Endothelial cell (in vitro differentiated cells): ENCODE results near the gene ASB5. TPM values are rescaled to one million over a fixed set of nuclear protein-coding genes. Genes with fewer than 3 reads are reported as not detected.

Experiments used
- DNase-seq: peaks from one replicate; pipeline ENCODE4 v3.0.0; 2021; ENCODE audit warnings: low spot score
- H3K27ac Mint-ChIP-seq: one replicate; pipeline ENCODE4 v1.8.0; 2021; ENCODE audit warnings: mixed read lengths, inconsistent platforms; ENCODE audit not compliant: unreplicated experiment
- H3K27me3 Mint-ChIP-seq: one replicate; pipeline ENCODE4 v1.8.0; 2021; ENCODE audit warnings: mild to moderate bottlenecking, moderate library complexity, mixed read lengths, inconsistent platforms; ENCODE audit not compliant: unreplicated experiment
- H3K36me3 Mint-ChIP-seq: one replicate; pipeline ENCODE4 v1.8.0; 2021; ENCODE audit warnings: mild to moderate bottlenecking, low read depth, mixed read lengths, inconsistent platforms; ENCODE audit not compliant: unreplicated experiment
- H3K4me1 Mint-ChIP-seq: one replicate; pipeline ENCODE4 v1.8.0; 2021; ENCODE audit warnings: mild to moderate bottlenecking, mixed read lengths, inconsistent platforms; ENCODE audit not compliant: unreplicated experiment
- H3K4me3 Mint-ChIP-seq: one replicate; pipeline ENCODE4 v1.8.0; 2021; ENCODE audit warnings: mild to moderate bottlenecking, mixed read lengths, inconsistent platforms; ENCODE audit not compliant: unreplicated experiment
- H3K9me3 Mint-ChIP-seq: one replicate; pipeline ENCODE4 v1.8.0; 2021; ENCODE audit warnings: mixed read lengths, inconsistent platforms; ENCODE audit not compliant: unreplicated experiment
- total RNA-seq: library from RNA; stranded (reverse); fragmentation: NEBNext Ultra II Directional; extraction: Animal tissue kit (Norgen Biotek cat#: 25700); gene quantifications from one replicate; pipeline ENCODE4 v1.2.1, GENCODE V29; 2021; ENCODE audit not compliant: unreplicated experiment
- TF ChIP-seq, protein P1 (sequence below): fragments of 200-600 bp; sonication (generic); IDR thresholded peaks from one replicate; pipeline ENCODE4 v1.5.0; 2021; ENCODE audit warnings: antibody characterized with exemption; ENCODE audit not compliant: unreplicated experiment

The ASB5 gene
- total RNA-seq, 1 donor from 2014 or later: not detected

- Mint-ChIP-seq H3K27me3 (no peaks in the 10 kb centered on the region), H3K9me3 (no peaks in the 10 kb centered on the region), H3K4me3 (no peak overlapping the region), H3K4me1 (peaks cover 2% of the 10 kb centered on the region), H3K27ac (no peak overlapping the region), H3K36me3 (no peaks in the 10 kb centered on the region)
- TF ChIP-seq, protein P1, sequence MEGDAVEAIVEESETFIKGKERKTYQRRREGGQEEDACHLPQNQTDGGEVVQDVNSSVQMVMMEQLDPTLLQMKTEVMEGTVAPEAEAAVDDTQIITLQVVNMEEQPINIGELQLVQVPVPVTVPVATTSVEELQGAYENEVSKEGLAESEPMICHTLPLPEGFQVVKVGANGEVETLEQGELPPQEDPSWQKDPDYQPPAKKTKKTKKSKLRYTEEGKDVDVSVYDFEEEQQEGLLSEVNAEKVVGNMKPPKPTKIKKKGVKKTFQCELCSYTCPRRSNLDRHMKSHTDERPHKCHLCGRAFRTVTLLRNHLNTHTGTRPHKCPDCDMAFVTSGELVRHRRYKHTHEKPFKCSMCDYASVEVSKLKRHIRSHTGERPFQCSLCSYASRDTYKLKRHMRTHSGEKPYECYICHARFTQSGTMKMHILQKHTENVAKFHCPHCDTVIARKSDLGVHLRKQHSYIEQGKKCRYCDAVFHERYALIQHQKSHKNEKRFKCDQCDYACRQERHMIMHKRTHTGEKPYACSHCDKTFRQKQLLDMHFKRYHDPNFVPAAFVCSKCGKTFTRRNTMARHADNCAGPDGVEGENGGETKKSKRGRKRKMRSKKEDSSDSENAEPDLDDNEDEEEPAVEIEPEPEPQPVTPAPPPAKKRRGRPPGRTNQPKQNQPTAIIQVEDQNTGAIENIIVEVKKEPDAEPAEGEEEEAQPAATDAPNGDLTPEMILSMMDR: no peak
- no peak for DNase-seq
Observed at GRCh38 chr4:176307666-176307930, 38.6 kb upstream of the ASB5 start.

GRCh38 chr4:176306837-176307665 is 38.0 kb upstream of the ASB5 start:
- TF ChIP-seq, protein P1: no peak
- H3K36me3 Mint-ChIP-seq: no peaks in the 10 kb centered on the region
- no peak for DNase-seq
- no peak overlapping the region for H3K4me3 Mint-ChIP-seq
- H3K9me3 Mint-ChIP-seq: no peaks in the 10 kb centered on the region
- H3K27me3 Mint-ChIP-seq: no peaks in the 10 kb centered on the region
- H3K4me1 Mint-ChIP-seq: no peaks in the 10 kb centered on the region
- no peak overlapping the region for H3K27ac Mint-ChIP-seq

DNA sequence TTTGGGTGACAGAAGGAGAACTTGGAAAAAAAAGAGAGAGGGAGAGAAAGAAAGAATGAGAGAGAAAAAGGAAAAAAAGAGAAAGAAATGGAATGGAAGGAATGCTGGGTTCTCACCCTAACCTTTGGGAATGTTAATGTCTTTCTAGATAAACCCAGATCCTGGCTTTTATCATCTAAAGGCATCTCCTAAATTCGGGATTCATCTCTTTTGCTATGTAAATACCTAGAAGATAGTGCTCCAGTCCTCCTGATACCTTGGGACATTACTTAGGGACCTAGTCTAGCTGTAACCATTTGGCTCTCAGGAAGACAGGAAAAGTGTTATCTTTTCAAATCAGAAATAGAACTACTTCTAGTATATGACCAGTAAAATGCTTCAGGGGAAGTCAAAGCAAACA is 34.9 kb upstream of the ASB5 start:
- H3K4me1 Mint-ChIP-seq: no peaks in the 10 kb centered on the region
- no peaks in the 10 kb centered on the region for H3K9me3 Mint-ChIP-seq
- H3K27ac Mint-ChIP-seq: no peak overlapping the region
- DNase-seq: no peak
- H3K36me3 Mint-ChIP-seq: no peaks in the 10 kb centered on the region
- H3K4me3 Mint-ChIP-seq: no peak overlapping the region
- TF ChIP-seq, protein P1: no peak
- H3K27me3 Mint-ChIP-seq: no peaks in the 10 kb centered on the region

GRCh38 chr4:176302283-176303275 is 33.6 kb upstream of the ASB5 start:
- no peak for DNase-seq
- Mint-ChIP-seq H3K4me3 (no peak overlapping the region), H3K9me3 (no peaks in the 10 kb centered on the region), H3K27me3 (no peaks in the 10 kb centered on the region), H3K36me3 (no peaks in the 10 kb centered on the region), H3K27ac (no peak overlapping the region), H3K4me1 (no peaks in the 10 kb centered on the region)
- TF ChIP-seq, protein P1: no peak
